GM12872 (cell line): ENCODE data around the gene KRTAP10-12.

Source experiments
- CTCF ChIP-seq: IDR thresholded peaks from 3 replicates; pipeline ENCODE4 v1.5.1; 2011; ENCODE audit warnings: low read depth, mild to moderate bottlenecking, low read length, moderate library complexity; ENCODE audit not compliant: insufficient read depth

KRTAP10-12 gene

GRCh38 chr21:44692798-44693512 is 4.0 kb upstream of the KRTAP10-12 start:
- TF ChIP-seq CTCF: no peak

DNA sequence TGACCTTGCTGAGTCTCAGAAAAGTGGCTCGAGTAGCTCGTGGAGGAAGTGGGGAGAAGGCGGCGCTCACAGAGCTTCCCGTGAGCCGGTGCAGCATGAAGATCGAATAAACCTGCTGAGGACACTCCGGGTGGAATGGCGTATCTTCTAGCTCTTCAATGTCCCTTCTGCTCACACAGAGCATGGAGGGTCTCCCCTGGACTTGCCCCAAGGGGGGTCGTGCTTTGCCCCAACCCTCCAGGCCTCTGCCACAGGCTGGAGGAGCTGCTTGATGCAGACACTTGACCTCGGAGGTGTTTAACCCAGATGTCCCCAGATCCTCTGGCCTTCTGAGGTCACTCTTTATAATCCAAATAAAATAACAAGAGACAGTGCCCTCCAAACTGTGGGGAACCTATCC is 2.2 kb upstream of the KRTAP10-12 start:
- no peak for TF ChIP-seq CTCF

- no peak for TF ChIP-seq CTCF
These were observed 1.8 kb upstream of the KRTAP10-12 start for GRCh38 chr21:44695184-44695583.

DNA sequence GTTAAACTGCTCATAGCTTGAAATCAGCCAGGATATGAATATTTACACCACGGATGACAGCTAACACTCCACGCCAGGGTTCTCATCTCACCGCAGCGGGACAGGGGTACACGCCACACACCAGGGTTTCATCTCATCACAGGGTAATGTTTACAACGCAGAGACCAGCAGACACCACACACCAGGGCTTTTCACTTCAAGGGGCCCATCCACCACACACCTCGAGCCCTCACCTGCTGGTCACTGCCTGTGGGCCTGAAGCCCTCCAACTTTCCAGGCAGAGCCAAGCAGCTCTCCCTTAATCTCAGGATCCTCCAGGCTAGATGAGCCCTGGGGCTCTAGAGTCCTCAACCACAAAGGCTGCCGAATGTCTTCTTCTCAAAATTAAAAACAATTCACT is 1.3 kb upstream of the KRTAP10-12 start:
- TF ChIP-seq CTCF: no peak

- TF ChIP-seq CTCF: no peak
These were observed 400 bp upstream of the KRTAP10-12 start for GRCh38 chr21:44696572-44696971.

- no peak for TF ChIP-seq CTCF
These were observed 1.1 kb downstream of the KRTAP10-12 start for GRCh38 chr21:44697811-44698734.

GRCh38 chr21:44699502-44700001 is 2.6 kb downstream of the KRTAP10-12 start:
- no peak for TF ChIP-seq CTCF
